OCI-LY7 (cell line): Measurements from ENCODE around the gene GTPBP6. TPM values are rescaled to one million over a fixed set of nuclear protein-coding genes. Genes with fewer than 3 reads are reported as not detected.
"Not testable (repeated sequence)": the region's sequence is repeated elsewhere in the genome, so short reads cannot be mapped to it uniquely, and the experiment has no call there.

ENCODE experiments used
- BruUV-seq: library from RNA; stranded (reverse); fragments of 400-500 nt; replicated peaks from 2 replicates; lab custom pipeline; 2021; lab: Mats Ljungman, UMichigan
- CTCF ChIA-PET: fragments of 300-600 bp; sonication (Branson Sonifier 250); formaldehyde crosslinking; loops from one replicate; lab custom pipeline; 2022; ENCODE audit warnings: antibody characterized with exemption; ENCODE audit not compliant: unreplicated experiment; lab: Charles Lee
- POLR2A ChIA-PET: fragments of 300-600 bp; sonication (Branson Sonifier 250); formaldehyde crosslinking; loops from one replicate; lab custom pipeline; 2022; ENCODE audit warnings: antibody characterized with exemption; lab: Charles Lee
- DNase-seq: peaks from one replicate; pipeline ENCODE4 v3.0.0-alpha.2; 2015; ENCODE audit warnings: low spot score
- H2AFZ ChIP-seq: fragments of 200-600 bp; sonication (generic), shearing (Covaris generic); 2 replicates; pipeline ENCODE4 v1.6.1; 2014; ENCODE audit warnings: mild to moderate bottlenecking, antibody characterized with exemption, low read length, moderate library complexity
- H3K27ac ChIP-seq: fragments of 200-600 bp; sonication (generic); 2 replicates; pipeline ENCODE4 v1.5.1; 2014; ENCODE audit warnings: mixed run types, low read depth, mild to moderate bottlenecking, moderate library complexity, low read length, inconsistent platforms; ENCODE audit not compliant: poor library complexity, severe bottlenecking
- H3K36me3 ChIP-seq: fragments of 200-600 bp; sonication (generic); 2 replicates; pipeline ENCODE4 v1.6.1; 2014; ENCODE audit warnings: mild to moderate bottlenecking, antibody characterized with exemption, low read length, moderate library complexity, mixed read lengths; ENCODE audit not compliant: insufficient read depth
- H3K4me1 ChIP-seq: fragments of 200-600 bp; sonication (generic); 2 replicates; pipeline ENCODE4 v1.5.1; 2014; ENCODE audit warnings: mild to moderate bottlenecking, low read length; ENCODE audit not compliant: insufficient read depth, poor library complexity, severe bottlenecking
- H3K4me2 ChIP-seq: fragments of 200-600 bp; sonication (generic); 2 replicates; pipeline ENCODE4 v1.6.1; 2014; ENCODE audit warnings: mild to moderate bottlenecking, low read length
- H3K4me3 ChIP-seq: fragments of 200-600 bp; sonication (generic); 2 replicates; pipeline ENCODE4 v1.5.1; 2014; ENCODE audit warnings: mild to moderate bottlenecking, low read depth, low read length; ENCODE audit not compliant: poor library complexity, severe bottlenecking
- H3K79me2 ChIP-seq: fragments of 200-600 bp; sonication (generic); 2 replicates; pipeline ENCODE4 v1.6.1; 2016; ENCODE audit warnings: low read depth, mild to moderate bottlenecking, low read length, moderate library complexity, mixed read lengths; ENCODE audit not compliant: insufficient read depth
- H3K9me2 ChIP-seq: fragments of 200-600 bp; sonication (generic); 2 replicates; pipeline ENCODE4 v1.6.1; 2016; ENCODE audit warnings: mild to moderate bottlenecking, low read length, mixed read lengths; ENCODE audit not compliant: insufficient read depth
- H3K9me3 ChIP-seq: fragments of 200-600 bp; sonication (generic); 2 replicates; pipeline ENCODE4 v1.6.1; 2014; ENCODE audit warnings: mild to moderate bottlenecking, mixed run types, low read length, mixed read lengths
- H4K20me1 ChIP-seq: fragments of 200-600 bp; sonication (generic); 2 replicates; pipeline ENCODE4 v1.6.1; 2014; ENCODE audit warnings: mild to moderate bottlenecking, antibody characterized with exemption, low read length, moderate library complexity, mixed read lengths; ENCODE audit not compliant: insufficient read depth
- EZH2phosphoT487 ChIP-seq: fragments of 200-600 bp; sonication (generic); IDR thresholded peaks from 2 replicates; pipeline ENCODE4 v1.6.1; 2018; ENCODE audit warnings: low read depth, borderline replicate concordance, mild to moderate bottlenecking, mixed run types, antibody characterized with exemption, low read length, moderate library complexity, mixed read lengths
- intact Hi-C: fragments of 100-400 bp; cut with micrococcal nuclease; formaldehyde crosslinking; loops from one replicate; pipeline ENCODE4 v1.10.0; 2022; ENCODE audit not compliant: unreplicated experiment
- total RNA-seq, 2 experiments: library from RNA; depleted of rRNA in 1 of 2; stranded (reverse); fragments of >200 nt in 1 of 2; shearing (Covaris generic) in 1 of 2; gene quantifications; 2 replicates each; pipeline ENCODE4 v1.2.3, GENCODE V29; 2014 to 2022
- TF ChIP-seq, protein P1 (sequence below): fragments of 200-600 bp; sonication (generic); conservative IDR thresholded peaks from 2 replicates; pipeline ENCODE4 v1.5.1; 2014; ENCODE audit warnings: mild to moderate bottlenecking, antibody characterized with exemption, low read length, moderate library complexity, mixed read lengths

The GTPBP6 gene
- total RNA-seq, 2 experiments from 2014 or later: 36.3 to 53.6 TPM

DNA sequence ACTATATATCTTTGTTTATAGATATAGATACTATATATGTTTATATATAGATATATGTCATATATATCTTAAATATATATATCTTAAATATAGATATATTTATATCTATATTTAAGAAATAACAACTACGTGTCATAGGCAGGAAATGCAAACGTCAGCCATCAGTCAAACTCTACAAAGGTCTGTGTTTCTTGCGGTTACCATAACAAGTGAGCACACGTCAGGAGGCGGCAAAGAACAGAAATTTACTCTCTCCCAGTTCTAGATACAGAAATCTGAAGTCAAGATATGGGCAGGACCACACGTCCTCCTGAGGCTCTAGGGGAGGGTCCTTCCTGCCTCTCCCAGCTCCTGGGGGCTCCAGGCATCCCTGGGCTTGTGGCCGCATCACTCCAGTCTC lies 30.9 kb downstream of the GTPBP6 start:
- BruUV-seq: no TSS peak
- CTCF ChIA-PET: no interaction called here
- Histone ChIP-seq H3K4me3 (no peak overlapping the region), H4K20me1 (no peaks in the 10 kb centered on the region; the same call in 1 of the 2 replicates), H3K9me2 (no peaks in the 10 kb centered on the region), H3K9me3 (no peaks in the 10 kb centered on the region), H3K4me2 (no peak overlapping the region), H3K79me2 (peaks cover 31% of the 10 kb centered on the region), H3K27ac (no peak overlapping the region), H3K36me3 (peaks cover 80% of the 10 kb centered on the region), H2AFZ (no peak overlapping the region), H3K4me1 (peaks cover 6% of the 10 kb centered on the region)
- intact Hi-C loops: no loop called here
- no peak for DNase-seq
- TF ChIP-seq, protein P1, sequence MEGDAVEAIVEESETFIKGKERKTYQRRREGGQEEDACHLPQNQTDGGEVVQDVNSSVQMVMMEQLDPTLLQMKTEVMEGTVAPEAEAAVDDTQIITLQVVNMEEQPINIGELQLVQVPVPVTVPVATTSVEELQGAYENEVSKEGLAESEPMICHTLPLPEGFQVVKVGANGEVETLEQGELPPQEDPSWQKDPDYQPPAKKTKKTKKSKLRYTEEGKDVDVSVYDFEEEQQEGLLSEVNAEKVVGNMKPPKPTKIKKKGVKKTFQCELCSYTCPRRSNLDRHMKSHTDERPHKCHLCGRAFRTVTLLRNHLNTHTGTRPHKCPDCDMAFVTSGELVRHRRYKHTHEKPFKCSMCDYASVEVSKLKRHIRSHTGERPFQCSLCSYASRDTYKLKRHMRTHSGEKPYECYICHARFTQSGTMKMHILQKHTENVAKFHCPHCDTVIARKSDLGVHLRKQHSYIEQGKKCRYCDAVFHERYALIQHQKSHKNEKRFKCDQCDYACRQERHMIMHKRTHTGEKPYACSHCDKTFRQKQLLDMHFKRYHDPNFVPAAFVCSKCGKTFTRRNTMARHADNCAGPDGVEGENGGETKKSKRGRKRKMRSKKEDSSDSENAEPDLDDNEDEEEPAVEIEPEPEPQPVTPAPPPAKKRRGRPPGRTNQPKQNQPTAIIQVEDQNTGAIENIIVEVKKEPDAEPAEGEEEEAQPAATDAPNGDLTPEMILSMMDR: no peak
- no peak for TF ChIP-seq EZH2phosphoT487
- POLR2A ChIA-PET: no interaction called here

DNA sequence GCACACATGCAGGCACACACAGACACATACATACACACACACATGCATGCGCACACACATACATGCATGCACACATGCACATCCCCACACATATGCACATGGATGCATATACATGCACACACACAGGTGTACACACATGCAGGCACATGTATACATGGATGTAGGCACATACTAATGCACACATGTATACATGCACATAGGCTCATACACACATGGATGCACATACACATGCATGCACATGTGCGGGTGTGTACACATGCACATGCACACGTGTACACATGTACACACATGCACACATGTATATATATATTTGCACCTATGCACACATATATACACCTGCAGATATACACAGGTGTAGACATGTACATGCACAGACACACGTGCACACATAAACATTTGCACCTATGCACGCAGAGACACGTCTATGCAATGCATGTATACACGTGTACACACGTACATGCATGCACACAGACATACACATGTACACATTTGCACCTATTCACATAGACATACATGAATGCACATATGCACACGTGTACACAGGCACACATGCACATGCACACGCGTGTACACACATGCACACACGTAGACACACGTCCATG lies 33.4 kb downstream of the GTPBP6 start:
- Histone ChIP-seq H3K4me1 (peaks cover 7% of the 10 kb centered on the region), H2AFZ (no peak overlapping the region), H4K20me1 (no peaks in the 10 kb centered on the region; the same call in 1 of the 2 replicates), H3K27ac (no peak overlapping the region), H3K9me3 (no peaks in the 10 kb centered on the region), H3K4me2 (no peak overlapping the region), H3K4me3 (no peak overlapping the region), H3K79me2 (peaks cover 45% of the 10 kb centered on the region), H3K36me3 (peaks cover 61% of the 10 kb centered on the region), H3K9me2 (no peaks in the 10 kb centered on the region)
- no peak for DNase-seq
- BruUV-seq: no TSS peak
- POLR2A ChIA-PET: no interaction called here
- CTCF ChIA-PET: no interaction called here
- no peak for TF ChIP-seq EZH2phosphoT487
- TF ChIP-seq, protein P1: no peak
- intact Hi-C loops: no loop called here

DNA sequence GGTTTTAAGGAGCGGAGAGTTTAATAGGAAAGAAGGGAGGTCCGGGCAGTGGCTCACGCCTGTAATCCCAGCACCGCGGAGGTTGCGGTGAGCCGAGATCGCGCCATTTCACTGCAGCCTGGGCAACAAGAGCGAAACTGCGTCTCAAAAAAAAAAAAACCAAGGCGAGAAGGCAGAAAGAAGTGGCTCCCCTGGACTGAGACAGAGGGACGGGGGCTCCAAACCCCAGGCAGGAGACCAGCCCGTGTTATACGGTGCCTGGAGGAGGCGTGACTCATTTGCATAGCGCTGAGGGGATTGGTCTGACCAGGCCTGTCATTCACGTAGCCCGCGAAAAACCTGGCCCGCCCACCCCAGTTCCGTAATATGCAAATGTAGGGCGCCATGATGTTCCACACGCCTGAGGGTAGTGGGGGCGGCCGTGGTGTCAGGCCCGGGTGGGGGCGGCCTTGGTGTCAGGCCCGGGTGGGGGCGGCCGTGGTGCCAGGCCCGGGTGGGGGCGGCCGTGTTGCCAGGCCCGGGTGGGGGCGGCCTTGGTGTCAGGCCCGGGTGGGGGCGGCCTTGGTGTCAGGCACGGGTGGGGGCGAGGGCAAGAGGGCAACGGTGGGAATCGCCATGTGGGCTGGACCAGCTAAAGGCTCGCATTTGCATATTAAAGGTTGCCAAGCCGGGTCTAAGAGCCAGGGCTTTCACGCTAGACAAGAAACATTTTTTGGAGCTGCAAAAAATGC lies 35.3 kb downstream of the GTPBP6 start:
- Histone ChIP-seq H3K4me1 (peaks cover 22% of the 10 kb centered on the region), H3K9me2 (no peaks in the 10 kb centered on the region), H4K20me1 (no peaks in the 10 kb centered on the region), H3K4me3 (peak overlapping the region; percentile 90), H3K27ac (peak overlapping the region; percentile 94), H3K9me3 (no peaks in the 10 kb centered on the region), H3K36me3 (peaks cover 43% of the 10 kb centered on the region), H2AFZ (no peak overlapping the region), H3K4me2 (peak overlapping the region; percentile 89), H3K79me2 (peaks cover 45% of the 10 kb centered on the region)
- BruUV-seq: no TSS peak
- TF ChIP-seq, protein P1: no peak
- POLR2A ChIA-PET: no interaction called here
- peak; percentile 98 for DNase-seq
- intact Hi-C loops: loop anchor here (1.0 to 2.0 kb wide), 2 partner anchors 35 to 88 kb away; partner anchors contain the start of gene GTPBP6
- CTCF ChIA-PET: no interaction called here

DNA sequence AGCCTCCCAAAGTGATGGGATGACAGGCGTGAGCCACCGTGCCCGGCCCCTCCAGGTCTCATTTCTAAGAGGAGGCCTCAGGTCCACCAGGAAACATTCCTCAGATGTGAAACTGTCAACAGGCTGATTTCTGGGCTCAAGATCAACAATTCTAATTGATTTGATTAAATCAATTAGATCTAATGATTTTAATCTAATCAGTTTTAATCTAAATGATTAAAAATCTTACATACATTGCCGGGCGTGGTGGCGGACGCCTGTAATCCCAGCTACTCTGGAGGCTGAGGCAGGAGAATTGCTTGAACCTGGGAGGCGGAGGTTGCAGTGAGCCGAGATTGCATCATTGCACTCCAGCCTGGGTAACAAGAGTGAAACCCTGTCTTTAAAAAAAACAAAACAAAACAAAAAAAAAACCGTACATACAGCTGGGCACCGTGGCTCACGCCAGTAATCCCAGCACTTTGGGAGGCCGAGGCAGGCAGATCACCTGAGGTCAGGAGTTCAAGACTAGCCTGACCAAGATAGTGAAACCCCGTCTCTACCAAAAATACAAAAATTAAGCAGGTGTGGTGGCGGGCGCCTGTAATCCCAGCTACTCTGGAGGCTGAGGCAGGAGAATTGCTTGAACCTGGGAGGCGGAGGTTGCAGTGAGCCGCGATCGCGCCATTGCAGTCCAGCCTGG lies 36.5 kb downstream of the GTPBP6 start:
- POLR2A ChIA-PET, CTCF ChIA-PET, H2AFZ ChIP-seq, H3K9me2 ChIP-seq, BruUV-seq, H3K9me3 ChIP-seq, H4K20me1 ChIP-seq: not testable (repeated sequence)
- Histone ChIP-seq H3K4me3 (peak overlapping the region; percentile 90), H3K27ac (peak overlapping the region; percentile 94), H3K4me2 (peak overlapping the region; percentile 77), H3K4me1 (peaks cover 22% of the 10 kb centered on the region), H3K36me3 (peaks cover 36% of the 10 kb centered on the region), H3K79me2 (peaks cover 41% of the 10 kb centered on the region)
- intact Hi-C loops: loop anchor here (2.0 kb wide), 1 partner anchor 89 kb away; no protein-coding TSS in a partner anchor
- peak; percentile 34 for DNase-seq
